BLaER1 treated with 17β-estradiol and CSF1 and Interleukin-3, amounts not matched to agents 10 nM and 100 nM (cell line): ENCODE measurements around the gene EP300.

Source experiments
- H3K27ac ChIP-seq, 11 experiments: shearing (Covaris generic); formaldehyde crosslinking; 2 replicates each; pipeline ENCODE4 v1.8.1; 2022
- H3K27me3 ChIP-seq, 11 experiments: shearing (Covaris generic); formaldehyde crosslinking; 2 replicates each; pipeline ENCODE4 v1.8.1; 2022
- H3K36me3 ChIP-seq, 11 experiments: shearing (Covaris generic); formaldehyde crosslinking; 2 replicates each; pipeline ENCODE4 v1.8.1; 2022
- H3K4me1 ChIP-seq, 10 experiments: shearing (Covaris generic); formaldehyde crosslinking; 2 replicates each; pipeline ENCODE4 v1.8.1; 2022
- H3K4me2 ChIP-seq, 11 experiments: shearing (Covaris generic); formaldehyde crosslinking; 2 replicates each; pipeline ENCODE4 v1.8.1; 2022
- H3K4me3 ChIP-seq, 10 experiments: shearing (Covaris generic); formaldehyde crosslinking; 2 replicates each; pipeline ENCODE4 v1.8.1; 2022
- H3K9ac ChIP-seq, 11 experiments: shearing (Covaris generic); formaldehyde crosslinking; 2 replicates each; pipeline ENCODE4 v1.8.1; 2022
- H3K9me3 ChIP-seq, 11 experiments: shearing (Covaris generic); formaldehyde crosslinking; replicated peaks in 1 of 11; 2 replicates each; pipeline ENCODE4 v1.8.1; 2022
- H4K20me1 ChIP-seq, 11 experiments: shearing (Covaris generic); formaldehyde crosslinking; 2 replicates each; pipeline ENCODE4 v1.8.1; 2022
- Cebpa-rat ChIP-seq, 11 experiments: shearing (Covaris generic); IDR thresholded peaks; 2 replicates each; pipeline ENCODE4 v1.8.1; 2022

The EP300 gene

DNA sequence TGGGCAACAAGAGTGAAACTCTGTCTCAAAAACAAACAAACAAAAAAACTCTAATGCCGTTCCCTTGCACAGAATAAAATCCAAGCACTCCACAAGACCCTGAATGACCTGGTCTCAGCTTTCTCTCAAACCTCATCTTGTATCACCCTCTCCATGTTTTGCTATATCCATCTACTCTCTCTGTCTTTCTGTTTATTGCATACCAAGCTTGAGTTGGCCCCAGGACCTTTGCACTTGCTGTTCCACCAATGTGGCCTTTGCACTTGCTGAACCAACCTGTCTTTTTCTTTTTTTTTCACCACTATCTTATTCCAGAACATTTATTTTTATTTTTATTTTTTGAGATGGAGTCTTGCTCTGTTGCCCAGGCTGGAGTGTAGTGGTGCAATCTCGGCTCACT lies 110.7 kb downstream of the EP300 start:
- TF ChIP-seq Cebpa-rat (IDR thresholded peaks at IDR 0.05) = no peak

DNA sequence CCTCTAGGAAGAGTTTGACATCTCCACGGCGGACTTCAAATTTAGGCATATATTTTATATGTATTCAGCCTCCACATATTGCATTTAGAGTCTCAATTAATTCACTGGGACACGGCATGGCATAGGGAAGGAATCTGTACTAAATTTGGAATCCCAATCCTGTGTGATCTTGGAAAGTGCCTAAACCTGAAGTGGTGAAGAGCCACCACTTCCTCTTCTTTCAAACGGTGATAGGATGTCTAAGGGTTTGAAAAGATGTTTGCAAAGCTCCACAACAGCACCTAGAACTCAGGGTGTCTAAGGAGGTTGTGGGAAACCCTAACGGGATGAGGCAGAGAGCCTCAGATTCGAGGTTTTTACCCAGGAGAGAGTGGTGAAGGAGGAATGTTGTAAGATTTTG lies 111.7 kb downstream of the EP300 start:
- no peak overlapping the region for H3K27ac ChIP-seq
- peaks cover 8 to 18% (median 11%) of the 10 kb centered on the region in 10 experiments for H3K4me1 ChIP-seq
- H3K27me3 ChIP-seq = peaks cover 0 to 10% (median 8%) of the 10 kb centered on the region in 11 experiments; a peak in 10 of 22 replicates
- no peak overlapping the region for H3K4me2 ChIP-seq
- TF ChIP-seq Cebpa-rat (IDR thresholded peaks at IDR 0.05) = no peak
- H3K9ac ChIP-seq = no peak overlapping the region
- peaks cover 0 to 19% (median 3%) of the 10 kb centered on the region in 11 experiments; a peak in 10 of 22 replicates for H3K36me3 ChIP-seq
- no peaks in the 10 kb centered on the region for H3K9me3 ChIP-seq
- no peak overlapping the region for H3K4me3 ChIP-seq
- H4K20me1 ChIP-seq = 0 out of 22 replicates have a peak, but pooled peaks cover 0 to 10% (median 0%) of the 10 kb centered on the region in 11 experiments

More for the DNA sequence above, 110.7 kb downstream of the EP300 start:
- H3K4me2 ChIP-seq = no peak overlapping the region
- no peak overlapping the region for H3K27ac ChIP-seq
- peaks cover 0 to 10% (median 0%) of the 10 kb centered on the region in 11 experiments; a peak in 3 of 22 replicates for H3K36me3 ChIP-seq
- no peak overlapping the region for H3K9ac ChIP-seq
- no peaks in the 10 kb centered on the region for H3K9me3 ChIP-seq
- H3K4me1 ChIP-seq = peaks cover 14 to 27% (median 18%) of the 10 kb centered on the region in 10 experiments
- no peak overlapping the region for H3K4me3 ChIP-seq
- H3K27me3 ChIP-seq = peaks cover 0 to 20% (median 16%) of the 10 kb centered on the region in 11 experiments; a peak in 11 of 22 replicates
- H4K20me1 ChIP-seq = 0 out of 22 replicates have a peak, but pooled peaks cover 0 to 10% (median 0%) of the 10 kb centered on the region in 11 experiments

DNA sequence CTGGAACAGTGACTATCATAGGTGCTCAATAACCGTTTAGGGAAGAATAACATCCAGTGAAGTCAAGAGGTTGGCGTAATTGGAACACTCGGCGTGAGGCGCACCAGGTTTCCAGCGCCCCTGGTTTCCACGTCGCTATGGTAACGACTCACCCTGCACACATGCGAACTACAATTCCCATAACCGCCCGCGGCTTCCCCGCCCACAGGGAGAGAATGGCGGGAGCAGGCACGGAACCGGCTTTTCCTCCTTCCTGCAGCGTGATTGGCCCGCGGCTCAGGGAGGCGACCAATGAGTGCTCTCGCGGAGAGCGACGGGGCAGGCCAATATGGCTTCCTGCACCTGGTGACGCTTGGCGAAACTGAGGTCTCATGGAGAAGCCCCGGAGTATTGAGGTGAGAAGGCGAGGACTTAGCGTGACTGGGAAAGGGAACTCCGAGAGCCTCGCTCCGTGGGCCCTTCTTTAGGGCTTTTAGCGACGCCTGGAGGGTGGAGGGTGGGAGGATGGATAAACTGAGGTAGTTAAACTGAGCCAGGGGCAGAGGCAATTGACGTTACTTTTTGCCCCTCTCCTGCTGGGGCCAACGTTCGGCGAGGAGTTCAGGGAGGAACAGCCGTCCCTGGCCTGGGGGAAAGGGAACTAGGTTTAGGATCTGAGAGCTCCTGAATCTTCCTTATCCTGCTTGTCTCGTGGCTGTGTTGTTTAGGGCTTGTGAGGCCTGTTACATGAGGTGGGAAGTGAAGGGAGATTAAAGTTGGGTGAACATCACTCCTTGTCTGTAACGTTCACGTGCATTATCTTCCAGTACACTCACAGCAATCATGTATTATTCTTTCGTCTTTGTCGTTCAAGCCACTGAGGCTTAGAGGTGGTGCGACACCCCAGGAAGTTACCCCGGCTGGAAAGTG lies 112.9 kb downstream of the EP300 start, which contains the start of gene L3MBTL2:
L3MBTL2 (plus strand) TSS at position 321 of the 909 bp plus-strand sequence; CDS start at position 372, 51 bp downstream.
- H4K20me1 ChIP-seq = 0 out of 22 replicates have a peak, but pooled peaks cover 0 to 10% (median 0%) of the 10 kb centered on the region in 11 experiments
- H3K36me3 ChIP-seq = peaks cover 6 to 29% (median 12%) of the 10 kb centered on the region in 11 experiments; a peak in 19 of 22 replicates
- H3K9me3 ChIP-seq = no peaks in the 10 kb centered on the region
- H3K27me3 ChIP-seq = no peaks in the 10 kb centered on the region
- peak within 1 kb of the TSS; percentile 78 to 89 (median 83) for H3K9ac ChIP-seq
- H3K4me3 ChIP-seq = peak within 1 kb of the TSS; percentile 70 to 89 (median 76)
- H3K4me2 ChIP-seq = peak within 1 kb of the TSS; percentile 78 to 96 (median 93)
- no peak for TF ChIP-seq Cebpa-rat (IDR thresholded peaks at IDR 0.05)
- peak within 1 kb of the TSS; percentile 56 to 85 (median 79) for H3K27ac ChIP-seq
- peaks cover 8 to 17% (median 11%) of the 10 kb centered on the region in 10 experiments for H3K4me1 ChIP-seq

DNA sequence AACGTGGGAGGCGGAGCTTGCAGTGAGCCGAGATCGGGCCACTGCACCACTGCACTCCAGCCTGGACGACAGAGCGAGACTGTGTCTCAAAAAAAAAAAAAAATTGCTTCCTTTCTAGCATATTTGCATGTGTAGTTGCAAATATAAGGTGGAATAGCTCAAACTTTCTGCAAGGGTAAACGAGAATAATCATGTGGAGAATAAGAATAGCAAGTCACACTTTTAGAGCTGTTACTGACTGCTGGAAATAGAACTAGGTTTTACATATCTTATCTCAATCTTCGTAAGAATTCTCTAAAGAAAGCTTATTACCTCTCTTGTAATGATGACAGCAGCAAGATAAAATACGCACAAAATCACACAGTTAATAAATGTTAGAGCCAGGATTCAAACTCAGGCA lies 114.3 kb downstream of the EP300 start:
- no peak for TF ChIP-seq Cebpa-rat (IDR thresholded peaks at IDR 0.05)
- Histone ChIP-seq H3K27ac (no peak overlapping the region), H3K4me1 (peaks cover 8 to 17% (median 11%) of the 10 kb centered on the region in 10 experiments), H3K4me3 (no peak overlapping the region), H3K4me2 (peak overlapping the region in 3 of 11 experiments; percentile 93 to 96 (median 96); a peak in 1 of 22 replicates), H3K36me3 (peaks cover 17 to 40% (median 24%) of the 10 kb centered on the region in 11 experiments), H3K9me3 (no peaks in the 10 kb centered on the region), H4K20me1 (0 out of 22 replicates have a peak, but pooled peaks cover 0 to 10% (median 0%) of the 10 kb centered on the region in 11 experiments), H3K9ac (no peak overlapping the region), H3K27me3 (no peaks in the 10 kb centered on the region)

DNA sequence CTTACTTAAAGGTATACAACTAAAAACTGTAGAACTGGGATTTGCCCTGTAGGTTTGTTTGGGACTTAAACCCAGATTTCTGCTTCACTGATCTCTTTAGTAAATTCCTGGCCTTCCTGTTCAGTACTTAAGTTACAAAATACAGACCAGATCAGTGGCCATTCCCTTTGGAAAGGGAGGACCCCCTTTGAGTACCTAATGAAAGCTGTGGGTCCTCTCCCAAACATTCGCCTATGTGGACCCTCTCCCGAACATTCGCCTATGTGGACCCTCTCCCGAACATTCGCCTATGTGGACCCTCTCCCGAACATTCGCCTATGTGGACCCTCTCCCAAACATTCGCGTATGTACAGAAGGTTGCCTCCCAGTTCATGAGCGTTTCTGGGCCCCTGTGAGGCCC lies 123.0 kb downstream of the EP300 start:
- H3K4me1 ChIP-seq = peaks cover 24 to 35% (median 27%) of the 10 kb centered on the region in 10 experiments
- TF ChIP-seq Cebpa-rat (IDR thresholded peaks at IDR 0.05) = no peak
- H3K27me3 ChIP-seq = no peaks in the 10 kb centered on the region
- peak overlapping the region in 3 of 11 experiments; percentile 84 to 97 (median 91); a peak in 5 of 22 replicates for H3K4me2 ChIP-seq
- H3K27ac ChIP-seq = no peak overlapping the region
- no peak overlapping the region for H3K9ac ChIP-seq
- peaks cover 40 to 79% (median 72%) of the 10 kb centered on the region in 11 experiments for H3K36me3 ChIP-seq
- no peaks in the 10 kb centered on the region; a peak in 1 of 22 replicates for H4K20me1 ChIP-seq
- peak overlapping the region in 1 of 10 experiments; percentile 15; a peak in 1 of 20 replicates for H3K4me3 ChIP-seq
- H3K9me3 ChIP-seq = peaks cover 14 to 33% (median 29%) of the 10 kb centered on the region in 11 experiments; a peak in 21 of 22 replicates

DNA sequence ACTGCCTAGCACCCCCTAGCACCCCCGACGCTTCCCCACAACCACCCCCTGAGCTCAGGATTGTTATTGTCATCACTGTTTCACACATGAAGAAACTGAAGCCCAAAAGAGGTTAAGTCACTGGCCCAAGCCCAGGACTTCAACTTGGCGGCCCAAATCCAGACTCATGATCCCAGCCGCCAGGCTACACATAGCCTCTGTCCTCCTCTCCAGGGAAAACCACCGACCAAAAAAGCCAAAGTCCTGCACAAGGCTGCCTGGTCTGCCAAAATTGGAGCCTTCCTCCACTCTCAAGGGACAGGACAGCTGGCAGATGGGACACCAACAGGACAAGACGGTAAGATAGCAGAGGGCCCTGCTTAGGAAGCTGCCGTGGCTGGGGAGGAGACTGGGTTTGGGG lies 123.5 kb downstream of the EP300 start:
- Histone ChIP-seq H3K4me3 (no peak overlapping the region), H3K36me3 (peaks cover 40 to 79% (median 72%) of the 10 kb centered on the region in 11 experiments), H3K4me2 (peak overlapping the region; percentile 72 to 97 (median 84); a peak in 20 of 22 replicates), H3K27me3 (no peaks in the 10 kb centered on the region), H3K9ac (peak overlapping the region in 2 of 11 experiments; percentile 72 to 75; a peak in 2 of 22 replicates), H4K20me1 (no peaks in the 10 kb centered on the region; a peak in 1 of 22 replicates), H3K9me3 (peaks cover 14 to 33% (median 29%) of the 10 kb centered on the region in 11 experiments; a peak in 21 of 22 replicates), H3K27ac (peak overlapping the region in 3 of 11 experiments; percentile 72 to 80 (median 80); a peak in 1 of 22 replicates), H3K4me1 (peaks cover 24 to 35% (median 27%) of the 10 kb centered on the region in 10 experiments)
- TF ChIP-seq Cebpa-rat (IDR thresholded peaks at IDR 0.05) = no peak

DNA sequence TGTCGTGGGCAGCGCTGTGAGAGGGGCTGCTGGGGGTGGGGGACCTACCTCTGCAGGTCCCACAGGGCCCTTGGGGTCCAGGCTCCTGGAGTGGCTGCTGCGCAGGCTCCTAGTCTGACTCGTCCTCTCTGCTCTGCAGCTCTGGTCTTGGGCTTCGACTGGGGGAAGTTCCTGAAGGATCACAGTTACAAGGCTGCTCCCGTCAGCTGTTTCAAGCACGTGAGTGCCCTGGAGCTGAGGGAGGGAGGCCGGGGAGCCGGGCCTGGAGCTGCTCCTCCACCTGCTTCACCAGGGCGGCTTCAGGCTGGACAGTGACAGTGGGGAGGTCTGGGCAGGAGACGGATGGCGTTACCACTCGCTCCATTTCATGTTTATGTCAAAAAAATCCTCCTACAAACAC lies 124.6 kb downstream of the EP300 start:
- Histone ChIP-seq H4K20me1 (no peaks in the 10 kb centered on the region; a peak in 1 of 22 replicates), H3K9ac (peak overlapping the region; percentile 59 to 76 (median 72)), H3K36me3 (peaks cover 45 to 81% (median 74%) of the 10 kb centered on the region in 11 experiments), H3K27ac (peak overlapping the region; percentile 63 to 80 (median 72)), H3K27me3 (no peaks in the 10 kb centered on the region), H3K9me3 (peaks cover 14 to 33% (median 29%) of the 10 kb centered on the region in 11 experiments; a peak in 21 of 22 replicates), H3K4me1 (peaks cover 24 to 35% (median 27%) of the 10 kb centered on the region in 10 experiments), H3K4me3 (peak overlapping the region in 7 of 10 experiments; percentile 6 to 58 (median 21); a peak in 11 of 20 replicates), H3K4me2 (peak overlapping the region; percentile 72 to 97 (median 84))
- no peak for TF ChIP-seq Cebpa-rat (IDR thresholded peaks at IDR 0.05)

DNA sequence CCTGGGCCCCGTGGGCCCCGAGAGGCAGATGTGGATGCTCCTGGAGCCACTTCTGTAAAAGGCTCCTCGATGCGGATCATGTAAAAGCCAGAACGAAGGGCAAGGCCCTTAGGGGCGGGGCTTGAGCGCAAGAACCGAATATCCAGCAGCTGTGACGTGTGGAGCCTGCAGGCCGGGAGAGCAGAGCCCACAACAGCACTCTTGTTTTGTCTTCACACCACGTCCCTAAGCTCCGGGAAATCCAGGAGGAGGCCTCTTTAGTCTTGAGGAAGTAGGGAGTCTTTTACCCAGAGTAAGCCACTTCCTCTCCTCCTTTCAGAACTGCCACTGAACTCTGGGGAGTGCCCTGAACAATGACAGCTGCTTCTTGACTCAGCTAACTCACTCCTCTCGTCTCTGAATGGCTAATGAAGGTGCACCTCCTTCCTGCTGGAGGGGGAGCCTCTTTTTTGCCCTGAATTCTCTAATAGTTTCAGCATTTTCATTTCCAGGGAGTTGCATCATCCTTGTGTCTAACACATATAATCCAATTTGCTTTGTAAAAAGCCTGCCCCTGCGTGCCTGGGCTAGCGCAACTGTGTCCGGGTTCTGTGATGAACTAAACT lies 125.3 kb downstream of the EP300 start:
- Histone ChIP-seq H3K9ac (peak overlapping the region; percentile 59 to 76 (median 72); a peak in 21 of 22 replicates), H4K20me1 (no peaks in the 10 kb centered on the region; a peak in 1 of 22 replicates), H3K36me3 (peaks cover 52 to 81% (median 75%) of the 10 kb centered on the region in 11 experiments), H3K4me1 (peaks cover 24 to 35% (median 27%) of the 10 kb centered on the region in 10 experiments), H3K4me3 (peak overlapping the region in 8 of 10 experiments; percentile 6 to 58 (median 24); a peak in 11 of 20 replicates), H3K27ac (peak overlapping the region; percentile 63 to 80 (median 72)), H3K27me3 (no peaks in the 10 kb centered on the region), H3K9me3 (peaks cover 14 to 33% (median 29%) of the 10 kb centered on the region in 11 experiments; a peak in 21 of 22 replicates), H3K4me2 (peak overlapping the region; percentile 72 to 97 (median 84))
- peak in 9 of 11 experiments; percentile 20 to 73 (median 60); a peak in 10 of 22 replicates for TF ChIP-seq Cebpa-rat (IDR thresholded peaks at IDR 0.05)
